ENCODE measurements around the gene GRPEL2.

DNA sequence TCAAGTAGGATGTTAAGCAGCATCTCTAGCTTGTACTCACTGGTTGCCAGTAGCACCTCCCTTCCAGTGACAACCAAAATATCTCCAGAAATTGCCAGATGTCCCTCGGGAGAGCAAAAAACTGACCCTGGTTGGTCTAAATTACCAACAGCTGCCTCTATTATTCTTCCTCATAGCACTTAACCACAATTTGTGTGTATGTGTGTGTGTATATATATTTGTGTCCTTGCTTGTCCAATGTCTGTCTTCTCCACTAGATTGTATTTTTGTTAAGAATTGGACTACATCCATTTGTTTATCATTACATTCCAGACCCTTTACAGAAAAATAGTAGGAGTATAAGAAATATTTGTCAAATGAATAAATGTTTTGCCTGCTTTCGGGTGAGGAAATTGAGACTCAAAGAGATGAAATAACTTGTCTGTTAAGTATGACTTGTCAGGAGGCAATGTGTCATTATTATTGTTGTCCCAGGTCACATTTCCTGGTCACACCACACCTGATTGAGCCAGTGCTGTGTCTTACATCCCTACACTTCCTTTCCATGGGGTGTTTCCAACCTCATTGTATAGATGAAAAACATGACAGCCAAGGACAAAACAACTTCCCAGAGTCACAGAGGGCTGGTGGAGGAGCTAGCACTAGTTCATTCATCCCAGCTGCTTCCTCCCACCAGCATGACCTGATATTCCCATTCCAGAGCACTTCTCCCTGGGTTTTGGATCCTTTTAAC, 11.4 kb upstream of the GRPEL2 start:
- TF ChIP-seq, protein P1, sequence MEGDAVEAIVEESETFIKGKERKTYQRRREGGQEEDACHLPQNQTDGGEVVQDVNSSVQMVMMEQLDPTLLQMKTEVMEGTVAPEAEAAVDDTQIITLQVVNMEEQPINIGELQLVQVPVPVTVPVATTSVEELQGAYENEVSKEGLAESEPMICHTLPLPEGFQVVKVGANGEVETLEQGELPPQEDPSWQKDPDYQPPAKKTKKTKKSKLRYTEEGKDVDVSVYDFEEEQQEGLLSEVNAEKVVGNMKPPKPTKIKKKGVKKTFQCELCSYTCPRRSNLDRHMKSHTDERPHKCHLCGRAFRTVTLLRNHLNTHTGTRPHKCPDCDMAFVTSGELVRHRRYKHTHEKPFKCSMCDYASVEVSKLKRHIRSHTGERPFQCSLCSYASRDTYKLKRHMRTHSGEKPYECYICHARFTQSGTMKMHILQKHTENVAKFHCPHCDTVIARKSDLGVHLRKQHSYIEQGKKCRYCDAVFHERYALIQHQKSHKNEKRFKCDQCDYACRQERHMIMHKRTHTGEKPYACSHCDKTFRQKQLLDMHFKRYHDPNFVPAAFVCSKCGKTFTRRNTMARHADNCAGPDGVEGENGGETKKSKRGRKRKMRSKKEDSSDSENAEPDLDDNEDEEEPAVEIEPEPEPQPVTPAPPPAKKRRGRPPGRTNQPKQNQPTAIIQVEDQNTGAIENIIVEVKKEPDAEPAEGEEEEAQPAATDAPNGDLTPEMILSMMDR (IDR thresholded peaks at IDR 0.05): no peak
- no peak for TF ChIP-seq POLR2A (IDR thresholded peaks at IDR 0.05)
- no peak for TF ChIP-seq POLR2AphosphoS5 (IDR thresholded peaks at IDR 0.05)
- TF ChIP-seq EP300 (IDR thresholded peaks at IDR 0.05): no peak

All from upper lobe of left lung (tissue), 4 donors.